ENCODE data around the gene SORL1-AS1.
"Not testable (repeated sequence)": the region's sequence is repeated elsewhere in the genome, so short reads cannot be mapped to it uniquely, and the experiment has no call there.

Gene SORL1-AS1

GRCh38 chr11:121452609-121453150 is at the start of gene SORL1-AS1:
Gene SORL1-AS1, minus strand, starts transcription at chr11:121452967.
- no peak for DNase-seq (ENCODE audit: low spot score)

DNA sequence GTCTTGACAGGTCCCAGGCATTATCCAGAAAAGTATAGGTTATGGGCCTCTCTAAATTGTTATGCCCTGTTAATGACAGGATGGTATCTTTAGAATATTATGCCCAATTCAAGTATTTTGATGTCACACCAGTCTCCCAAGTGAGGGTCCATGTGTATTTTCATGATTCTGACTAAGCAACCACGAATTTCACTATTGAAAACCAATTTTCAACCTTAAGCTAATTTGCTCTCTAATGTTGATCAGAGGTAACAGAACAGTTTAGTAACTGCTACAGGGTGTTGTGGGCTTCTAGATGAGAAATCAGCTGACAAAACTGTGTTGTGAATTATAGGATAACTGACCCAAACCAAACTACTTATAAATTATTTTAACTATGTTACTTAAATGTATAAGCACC is 48.0 kb upstream of the SORL1-AS1 start:
- no peak for DNase-seq (ENCODE audit: low spot score)

- no peak for DNase-seq (ENCODE audit: low spot score)
These were observed 47.5 kb upstream of the SORL1-AS1 start for GRCh38 chr11:121500275-121500674.

DNA sequence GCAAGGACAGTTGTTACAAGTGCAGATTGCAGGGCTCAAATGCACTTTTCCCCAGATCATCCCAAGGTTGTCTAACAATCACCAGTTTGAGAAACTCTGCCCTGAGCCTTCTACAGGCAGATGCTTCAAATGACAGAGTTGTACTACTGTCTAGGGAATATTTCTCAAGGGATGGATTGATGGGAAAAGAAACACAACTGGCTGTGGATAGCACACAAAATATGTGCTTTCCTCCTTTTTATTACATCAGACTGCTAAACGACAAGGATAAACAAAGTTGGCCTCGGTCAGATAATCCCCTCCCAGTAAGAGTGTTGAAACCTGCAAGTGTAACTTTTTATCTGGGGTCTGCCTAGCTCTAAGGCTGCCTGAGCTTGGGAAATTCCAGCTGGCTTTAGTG is 46.6 kb upstream of the SORL1-AS1 start:
- DNase-seq (ENCODE audit: low spot score): no peak

DNA sequence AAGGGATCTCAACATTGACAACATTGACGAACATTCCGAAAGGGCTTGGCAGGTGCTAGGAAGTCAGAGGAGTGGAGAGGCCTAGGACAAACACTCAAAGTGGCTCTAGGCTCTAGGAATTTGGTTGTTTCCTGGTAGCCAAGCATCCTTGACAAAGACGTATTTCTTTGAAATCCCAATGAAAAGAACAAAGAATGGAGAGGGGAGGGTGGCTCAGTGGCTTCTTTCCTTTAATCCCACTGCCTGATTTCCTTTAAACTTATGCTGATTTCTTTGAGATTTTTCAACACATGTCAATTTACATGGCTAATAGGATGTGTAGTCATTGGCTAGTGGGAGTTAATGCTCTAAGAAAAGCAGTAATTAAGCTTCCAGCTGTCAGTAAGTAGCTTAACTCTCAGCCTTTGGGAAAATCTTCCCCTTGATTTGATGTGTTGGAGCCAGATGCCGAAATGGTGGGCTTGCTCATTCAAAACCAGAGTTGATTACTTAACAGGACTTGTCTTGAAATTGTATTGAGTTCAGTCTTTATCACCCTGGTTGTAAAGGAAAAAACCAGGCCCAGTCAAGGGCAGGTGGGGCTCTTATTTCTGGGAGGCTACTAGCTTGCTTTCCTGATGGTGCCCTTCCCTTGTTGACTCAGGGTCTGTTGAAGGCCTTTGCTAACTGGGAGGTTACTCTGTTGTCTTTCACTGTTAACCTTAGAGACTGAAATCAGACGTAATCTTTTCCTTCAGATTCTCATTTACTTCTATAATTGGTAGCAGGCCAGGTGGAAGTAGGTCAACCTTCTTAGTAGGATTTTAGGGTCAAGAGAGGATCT is 44.6 kb upstream of the SORL1-AS1 start:
- DNase-seq (ENCODE audit: low spot score): no peak

DNA sequence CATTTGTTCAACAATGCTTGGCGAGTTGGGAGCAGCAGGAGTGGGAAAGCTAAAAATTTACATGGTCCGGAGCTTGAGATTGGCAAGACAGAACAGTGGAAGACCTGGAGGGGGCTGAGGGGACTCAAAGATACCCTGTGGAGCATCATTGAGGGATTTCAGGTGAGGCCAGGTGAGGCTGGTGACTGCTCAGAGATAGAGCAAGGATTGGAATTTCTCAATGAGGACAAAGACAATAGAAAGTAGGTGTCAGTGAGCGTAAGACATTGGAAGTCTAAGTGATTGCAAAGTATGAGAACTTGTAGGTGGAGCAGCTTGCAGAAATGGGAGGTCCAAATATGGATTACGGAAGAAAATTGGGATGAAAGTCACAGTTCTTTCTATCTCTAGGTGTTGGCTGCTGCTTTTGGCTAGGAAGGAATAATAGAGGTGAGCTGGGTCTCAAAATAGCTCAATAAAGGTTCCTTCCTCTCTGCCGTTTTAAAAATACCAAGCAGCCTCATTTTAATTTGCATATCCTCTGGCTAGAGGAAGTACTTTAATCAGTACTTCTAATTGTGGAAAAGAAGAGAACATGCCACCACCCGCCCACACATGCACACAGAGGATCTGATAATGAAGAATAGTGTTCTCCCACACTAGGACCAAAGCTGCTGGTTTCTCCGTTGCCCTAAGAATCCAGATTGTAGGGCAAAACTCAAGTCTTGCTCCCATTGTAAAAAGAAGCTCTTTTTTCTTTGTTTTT is 41.8 kb upstream of the SORL1-AS1 start:
- no peak for DNase-seq (ENCODE audit: low spot score)

DNA sequence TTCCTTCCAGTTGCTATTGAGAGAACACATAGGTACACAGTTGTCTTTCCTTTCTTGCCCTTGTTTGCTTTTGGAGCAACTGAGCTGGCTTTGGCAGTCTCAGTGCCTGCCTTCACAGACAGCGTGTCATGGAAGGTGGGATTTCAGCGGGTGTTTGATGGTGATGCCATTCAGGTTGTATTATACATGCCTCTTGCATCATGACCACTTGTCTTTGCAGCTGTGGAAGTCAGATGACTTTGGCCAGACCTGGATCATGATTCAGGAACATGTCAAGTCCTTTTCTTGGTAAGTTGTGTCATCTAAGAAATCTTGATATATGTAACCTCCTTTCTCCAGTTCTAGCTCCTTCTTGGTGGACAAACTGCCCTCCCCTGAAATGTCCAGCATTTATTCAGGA is 37.1 kb upstream of the SORL1-AS1 start:
- DNase-seq (ENCODE audit: low spot score): no peak

DNA sequence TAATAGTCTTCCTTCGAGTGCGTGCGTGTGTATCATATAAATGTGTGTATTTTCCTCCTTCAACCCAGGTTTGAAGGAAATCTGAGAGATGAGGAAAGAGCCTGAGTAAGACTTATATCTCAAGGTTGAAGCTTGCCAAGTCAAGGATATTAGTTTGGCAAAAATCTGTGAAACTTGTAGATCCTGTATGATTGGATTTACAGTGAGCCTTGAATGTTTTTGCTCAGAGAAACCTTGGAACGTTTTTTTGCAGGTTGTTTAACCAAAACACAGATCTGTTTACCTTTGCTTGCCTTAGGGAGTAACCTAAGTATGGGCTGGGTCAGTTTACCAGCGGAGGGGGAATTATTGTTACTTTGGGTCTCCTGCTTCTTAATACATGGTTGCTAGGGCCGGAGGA is 35.9 kb upstream of the SORL1-AS1 start:
- no peak for DNase-seq (ENCODE audit: low spot score)

GRCh38 chr11:121488170-121488569 is 35.4 kb upstream of the SORL1-AS1 start:
- DNase-seq (ENCODE audit: low spot score): no peak

DNA sequence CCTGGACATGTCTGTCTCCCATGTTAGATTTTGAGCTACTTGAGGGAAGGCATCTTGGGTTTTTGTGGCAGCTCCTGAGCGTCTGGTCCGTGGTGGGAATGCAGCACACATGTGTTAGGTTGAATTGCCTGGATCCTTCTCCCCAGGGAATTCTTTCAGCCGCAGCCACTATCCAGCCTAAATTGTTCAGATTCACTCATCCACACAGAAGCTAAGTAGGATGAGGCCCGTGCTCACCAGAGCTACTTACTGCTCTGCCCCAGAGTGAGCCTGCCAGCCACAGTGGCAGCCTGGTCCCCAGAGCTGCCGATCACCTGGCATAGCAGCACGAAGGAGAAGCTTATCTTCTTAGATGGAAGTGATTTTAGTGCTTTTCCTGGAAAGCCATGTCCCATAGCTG is 34.4 kb upstream of the SORL1-AS1 start:
- no peak for DNase-seq (ENCODE audit: low spot score)

DNA sequence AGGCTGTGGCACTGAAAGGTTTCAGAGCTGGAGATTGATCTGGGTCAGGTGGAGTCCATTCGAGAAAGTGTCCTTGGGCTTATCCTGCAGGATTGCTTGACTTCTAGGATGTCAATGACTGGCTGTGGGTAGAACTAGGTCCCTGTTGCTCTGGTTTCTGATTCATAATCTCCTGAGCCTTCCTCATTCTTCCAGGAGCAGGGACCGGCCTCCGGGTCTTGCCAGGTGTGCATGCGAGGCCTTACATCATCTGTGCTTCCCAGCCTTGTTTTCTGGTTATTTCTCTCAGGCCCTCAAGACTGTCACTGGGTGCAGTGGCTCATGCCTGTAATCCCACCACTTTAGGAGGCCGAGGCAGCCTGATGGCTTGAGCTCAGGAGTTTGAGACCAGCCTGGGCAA is 33.3 kb upstream of the SORL1-AS1 start:
- DNase-seq (ENCODE audit: low spot score): no peak

DNA sequence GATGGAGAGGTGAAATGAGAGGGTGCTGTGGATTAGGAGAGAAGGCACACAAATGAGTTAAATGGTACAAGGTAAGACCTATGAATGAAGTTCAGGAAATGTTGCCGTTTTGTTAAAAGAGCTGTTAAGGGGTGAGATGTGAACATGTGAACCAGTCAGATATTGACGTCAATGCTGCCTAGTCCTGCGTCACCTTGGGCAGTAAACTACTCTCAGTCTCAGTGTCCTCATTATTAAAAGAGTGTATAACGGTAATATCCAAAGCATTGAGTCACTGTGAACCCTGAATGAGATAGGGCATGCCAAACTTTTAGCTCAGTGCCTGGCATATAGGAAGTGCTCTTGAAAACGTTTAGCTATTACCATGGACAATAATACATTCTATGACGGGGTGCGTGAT is 32.4 kb upstream of the SORL1-AS1 start:
- DNase-seq (ENCODE audit: low spot score): no peak

DNA sequence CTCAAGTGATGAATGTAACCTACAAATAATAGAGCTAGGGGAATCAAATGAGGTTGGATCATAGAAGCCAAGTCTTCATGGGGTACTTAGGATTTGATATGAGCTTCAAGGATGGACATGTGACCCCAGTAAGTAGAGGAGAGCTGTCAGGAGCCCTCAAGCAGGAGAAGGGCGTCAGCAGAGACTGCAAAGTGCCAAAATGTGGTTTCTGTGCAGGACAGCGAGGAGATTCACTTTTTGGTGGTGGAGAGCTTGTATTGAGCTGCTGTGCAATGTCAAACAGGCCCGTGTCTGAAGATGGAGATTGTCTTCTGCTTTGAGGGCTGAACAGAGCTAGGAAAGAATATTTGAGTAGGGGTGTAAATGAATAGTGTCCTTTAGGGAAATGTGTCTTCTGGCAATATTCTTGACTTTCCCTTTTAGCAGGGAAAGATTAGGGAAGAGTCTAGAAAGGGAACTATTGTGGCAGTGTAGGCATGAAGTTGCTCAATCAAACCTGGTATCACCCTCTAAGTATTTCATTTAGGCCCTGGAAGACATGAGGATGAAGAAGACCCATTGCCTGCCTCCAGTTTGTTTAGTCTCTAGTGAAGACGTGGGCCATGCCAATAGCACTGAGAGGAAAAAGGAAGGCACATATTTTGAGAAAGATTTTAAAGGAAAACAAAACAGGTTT is 31.2 kb upstream of the SORL1-AS1 start:
- no peak for DNase-seq (ENCODE audit: low spot score)

DNA sequence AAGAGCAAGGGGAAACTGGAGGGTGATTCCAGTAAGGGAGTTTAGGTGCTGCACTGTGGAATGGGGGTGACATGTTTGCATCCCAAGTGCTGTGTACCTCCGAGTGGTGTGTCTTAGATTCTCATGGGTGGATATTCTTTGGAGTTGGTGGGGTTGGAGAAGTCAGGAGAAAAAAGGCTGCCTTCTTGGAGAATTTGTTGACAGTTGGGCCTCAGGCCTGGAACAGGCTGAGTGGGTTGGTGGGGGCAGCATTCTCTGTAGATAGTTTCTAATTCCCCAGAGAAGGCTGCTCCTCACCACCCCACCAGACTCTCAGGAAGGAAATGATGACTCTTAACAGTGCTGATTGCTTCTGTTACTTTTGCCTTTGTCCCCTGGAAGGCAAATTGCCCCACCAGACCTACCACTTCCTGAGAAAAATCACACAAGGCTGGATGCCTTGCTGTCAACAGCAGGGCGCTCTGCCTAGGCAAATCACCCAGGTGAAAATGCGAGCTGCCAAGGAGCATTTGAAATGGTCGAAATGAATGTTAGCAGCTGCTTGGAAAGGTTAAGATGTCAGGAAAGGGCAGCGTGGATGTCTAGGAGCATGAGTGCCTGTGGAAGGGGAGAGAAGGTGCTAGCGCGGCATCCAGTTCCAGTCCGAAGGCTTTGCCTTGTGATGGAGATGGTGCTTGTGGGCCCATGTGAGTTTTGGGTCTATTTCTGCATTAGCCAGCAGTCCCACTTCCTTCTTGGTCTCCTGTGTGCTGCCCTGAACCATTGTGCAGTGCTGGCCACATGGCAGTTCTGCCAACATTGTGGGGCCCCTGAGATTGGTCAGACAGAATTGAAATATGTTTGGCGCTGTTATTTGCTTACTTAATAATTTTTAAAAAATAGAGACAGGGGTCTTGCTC is 29.7 kb upstream of the SORL1-AS1 start:
- no peak for DNase-seq (ENCODE audit: low spot score)

DNA sequence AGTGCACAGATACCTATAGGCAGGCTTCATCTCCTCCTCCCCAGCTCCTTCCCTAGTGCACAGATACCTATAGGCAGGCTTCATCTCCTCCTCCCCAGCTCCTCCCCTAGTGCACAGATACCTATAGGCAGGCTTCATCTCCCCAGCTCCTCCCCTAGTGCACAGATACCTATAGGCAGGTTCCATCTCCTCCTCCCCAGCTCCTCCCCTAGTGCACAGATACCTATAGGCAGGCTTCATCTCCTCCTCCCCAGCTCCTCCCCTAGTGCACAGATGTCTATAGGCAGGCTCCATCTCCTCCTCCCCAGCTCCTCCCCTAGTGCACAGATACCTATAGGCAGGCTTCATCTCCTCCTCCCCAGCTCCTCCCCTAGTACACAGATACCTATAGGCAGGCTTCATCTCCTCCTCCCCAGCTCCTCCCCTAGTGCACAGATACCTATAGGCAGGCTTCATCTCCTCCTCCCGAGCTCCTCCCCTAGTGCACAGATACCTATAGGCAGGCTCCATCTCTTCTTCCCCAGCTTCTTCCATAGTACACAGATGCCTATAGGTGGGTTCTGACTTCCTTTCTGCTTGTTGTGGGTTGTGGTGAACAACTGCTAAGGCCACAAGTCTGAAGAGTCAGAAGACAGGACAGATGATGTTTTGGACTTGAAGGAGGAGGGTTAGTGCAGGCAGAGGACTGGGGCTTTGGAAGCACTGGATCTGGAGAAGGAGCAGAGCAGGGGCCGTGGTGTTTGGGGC is 28.9 kb upstream of the SORL1-AS1 start:
- DNase-seq (ENCODE audit: low spot score): not testable (repeated sequence)

- DNase-seq (ENCODE audit: low spot score): no peak
These were observed 27.0 kb upstream of the SORL1-AS1 start for GRCh38 chr11:121479698-121480238.

DNA sequence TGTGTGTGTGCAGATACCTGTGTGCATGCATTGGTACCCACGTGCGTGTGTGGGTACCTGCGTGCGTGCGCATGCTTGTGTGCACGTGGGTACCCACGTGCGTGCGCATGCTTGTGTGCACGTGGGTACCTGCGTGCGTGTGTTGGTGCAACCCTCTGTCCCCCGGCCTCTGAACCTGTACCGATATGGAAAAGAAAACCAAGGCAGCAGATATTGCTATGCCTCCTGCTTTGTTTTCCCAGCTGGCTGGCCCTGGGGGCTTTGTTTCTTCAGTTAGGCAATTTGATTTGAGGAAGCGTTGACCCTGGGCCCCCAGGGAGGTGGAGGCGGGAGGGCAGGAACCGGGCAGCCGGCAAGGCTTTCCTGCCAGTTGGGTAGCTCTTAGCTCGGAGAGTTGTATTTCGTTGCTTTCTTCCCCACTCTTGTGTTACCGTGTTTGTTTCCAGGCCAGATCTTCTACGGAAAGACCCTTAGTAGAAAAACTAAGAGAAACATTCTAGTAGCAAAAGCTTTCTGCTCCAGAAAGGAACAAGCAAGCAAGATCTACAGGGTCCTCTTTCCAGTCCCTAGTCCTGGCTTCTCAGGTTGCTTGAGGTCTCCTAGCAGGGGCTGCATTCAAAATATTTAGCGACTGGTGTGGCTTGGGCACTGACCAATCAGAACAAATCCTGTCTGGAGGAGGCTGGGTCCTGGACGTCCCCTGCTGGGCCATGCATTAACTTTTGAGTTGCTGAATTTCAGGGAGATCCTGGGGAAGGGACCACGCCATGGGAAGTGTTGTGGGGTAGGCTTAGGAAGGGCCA is 26.3 kb upstream of the SORL1-AS1 start:
- no peak for DNase-seq (ENCODE audit: low spot score)

DNA sequence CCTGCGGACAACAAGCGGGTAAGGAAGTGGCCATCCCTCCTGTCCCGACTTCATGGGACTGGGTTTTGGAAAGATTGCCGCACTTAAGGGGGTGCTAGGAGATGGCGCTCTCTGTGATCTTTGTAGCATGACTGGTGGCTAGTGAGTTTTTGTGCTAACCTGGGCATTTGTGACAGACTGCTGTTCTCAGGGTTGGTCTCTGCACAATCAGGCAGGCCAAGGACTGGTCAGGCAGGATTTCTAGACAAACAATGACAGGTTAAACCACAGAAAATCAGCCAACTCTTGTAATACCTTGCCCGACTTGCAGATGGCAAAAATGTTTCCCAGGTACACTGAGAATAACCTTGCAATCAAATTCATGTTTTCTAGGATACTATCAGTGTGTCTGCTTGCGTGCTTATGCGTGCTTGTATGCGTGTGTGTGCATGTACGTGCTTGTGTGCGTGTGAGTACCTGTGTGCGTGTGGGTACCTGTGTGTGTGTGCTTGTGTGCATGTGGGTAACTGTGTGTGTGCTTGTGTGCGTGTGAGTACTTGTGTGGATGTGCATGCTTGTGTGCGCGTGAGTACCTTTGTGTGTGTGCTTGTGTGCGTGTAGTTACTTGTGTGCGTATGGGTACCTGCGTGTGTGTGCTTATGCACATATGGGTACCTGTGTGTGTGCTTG is 25.6 kb upstream of the SORL1-AS1 start:
- DNase-seq (ENCODE audit: low spot score): no peak

DNA sequence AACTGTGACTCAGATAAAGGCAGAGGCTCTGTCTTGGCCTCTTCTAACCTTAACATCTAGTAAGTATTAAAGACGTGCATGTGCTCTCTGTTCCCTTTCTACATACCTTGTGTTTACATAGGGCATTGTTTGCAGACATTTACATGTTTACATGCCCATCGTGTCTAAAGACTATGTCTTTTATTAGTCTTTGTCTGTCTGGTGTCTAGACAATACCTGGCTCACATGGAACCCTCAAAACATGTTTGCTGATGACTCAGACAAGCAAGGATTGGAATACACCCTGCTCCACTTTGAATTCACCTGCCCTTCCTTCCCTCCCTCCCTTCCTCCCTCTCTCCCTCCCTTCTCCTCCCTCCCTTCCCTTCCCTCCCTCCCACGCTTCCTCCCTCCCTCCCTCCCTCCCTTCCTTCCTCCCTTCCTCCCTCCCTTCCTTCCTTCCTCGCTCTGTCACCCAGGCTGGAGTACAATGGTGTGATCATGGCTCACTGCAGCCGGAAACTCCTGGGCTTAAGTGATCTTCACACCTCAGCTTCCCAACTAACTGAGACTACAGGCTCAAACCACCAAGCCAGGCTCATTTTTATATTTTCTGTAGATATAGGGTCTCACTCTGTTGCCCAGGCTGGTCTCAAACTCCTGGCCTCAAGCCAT is 23.7 kb upstream of the SORL1-AS1 start:
- DNase-seq (ENCODE audit: low spot score): no peak

All from left forelimb (tissue), 1 donor.